Stimulated activated CD8-positive, alpha-beta memory T cell treated with anti-CD3 and anti-CD28 coated beads, Interleukin-7, amount 100 ng/mL, for 48 hours (primary cell): ENCODE data around the gene MOB1A.
A peak's percentile ranks its signal among the peaks of the same experiment; 100 is the strongest.
"Not testable (repeated sequence)": the region's sequence is repeated elsewhere in the genome, so short reads cannot be mapped to it uniquely, and the experiment has no call there.

Experiments used
- DNase-seq, 2 donors: peaks; one replicate each; pipeline ENCODE4 v3.0.0-alpha.2; 2020; ENCODE audit warnings: low read depth in 1 of 2; ENCODE audit errors: extremely low read depth in 1 of 2

The MOB1A gene

DNA sequence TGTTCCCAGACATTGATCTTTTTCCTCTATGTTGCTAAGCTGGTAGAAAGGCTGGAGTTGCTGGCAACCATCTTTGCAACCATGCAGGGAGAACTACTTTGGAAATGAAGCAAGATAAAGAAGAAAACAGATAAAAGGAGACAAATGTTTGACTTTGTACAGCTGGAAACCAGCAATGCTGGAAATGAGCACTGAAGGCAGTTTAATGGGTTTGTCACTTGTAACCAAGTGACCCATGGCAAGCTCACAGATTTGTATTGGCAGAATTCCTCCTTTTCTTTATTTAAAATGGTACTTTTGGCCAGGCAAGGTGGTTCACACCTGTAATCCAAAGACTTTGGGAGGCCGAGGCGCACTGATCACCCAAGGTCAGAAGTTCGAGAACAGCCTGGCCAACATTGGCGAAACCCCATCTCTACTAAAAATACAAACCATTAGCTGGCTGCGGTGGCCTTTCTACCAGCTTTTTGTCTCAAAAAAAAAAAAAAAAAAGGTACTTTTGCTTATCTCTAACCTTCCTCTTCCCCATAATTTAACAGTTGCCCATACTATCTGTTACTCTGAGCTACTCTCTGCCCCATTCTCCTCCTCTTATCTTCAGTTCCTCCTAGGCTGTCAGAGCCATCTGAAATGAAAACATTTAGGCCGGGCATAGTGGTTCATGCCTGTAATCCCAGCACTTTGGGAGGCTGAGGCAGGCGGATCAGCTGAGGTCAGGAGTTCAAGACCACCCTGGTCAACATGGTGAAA lies 28.9 kb downstream of the MOB1A start:
- DNase-seq = no peak

DNA sequence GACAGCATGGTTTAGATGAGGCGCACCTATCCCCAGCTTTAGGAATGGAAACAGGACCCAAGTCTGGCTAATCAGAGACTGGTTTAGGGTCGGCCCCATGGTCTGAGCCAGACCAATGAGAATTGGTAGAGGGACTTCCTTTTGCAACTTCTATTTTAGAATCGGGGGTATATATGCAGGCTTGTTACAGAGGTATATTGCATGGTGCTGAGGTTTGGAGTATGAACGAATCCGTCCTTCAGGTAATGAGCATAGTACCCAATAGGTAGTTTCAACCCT lies 29.5 kb downstream of the MOB1A start:
- no peak for DNase-seq

DNA sequence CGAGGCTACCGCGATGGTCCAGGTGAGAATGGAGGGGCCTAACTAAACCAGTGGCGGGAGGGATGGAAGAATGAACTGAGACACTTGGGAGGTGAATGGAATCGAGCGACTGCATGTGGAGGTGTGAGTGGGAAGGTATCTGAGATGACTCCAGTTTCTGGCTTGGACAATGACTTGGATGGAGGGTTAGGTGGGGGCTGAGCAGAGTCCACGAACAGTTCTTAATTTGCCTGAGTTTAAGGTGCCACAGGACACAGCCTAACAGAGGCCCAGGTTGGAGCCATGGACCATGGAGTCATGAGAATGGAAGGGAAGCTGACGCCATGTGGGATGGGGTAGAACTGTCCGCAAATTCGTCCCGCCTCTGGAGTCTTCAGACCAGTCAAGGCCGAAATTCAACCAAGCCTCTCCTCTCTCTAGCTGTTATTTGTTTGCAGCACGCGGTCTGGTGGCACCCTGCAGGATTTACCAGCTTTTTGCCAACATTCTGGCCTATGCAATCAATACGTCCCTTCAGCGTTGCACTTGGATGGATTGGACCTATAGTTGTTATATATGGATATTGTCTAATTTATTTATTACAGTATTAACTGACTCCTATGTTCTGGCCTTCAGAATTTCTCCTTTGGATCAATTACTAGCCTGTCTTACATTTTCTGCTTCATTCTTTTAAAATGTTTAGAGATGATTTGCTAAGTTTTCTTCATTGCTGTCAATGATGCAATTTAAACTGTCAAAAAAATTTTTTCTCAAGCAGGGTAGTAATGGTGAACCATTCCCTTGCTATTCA lies 30.0 kb downstream of the MOB1A start:
- DNase-seq = no peak

DNA sequence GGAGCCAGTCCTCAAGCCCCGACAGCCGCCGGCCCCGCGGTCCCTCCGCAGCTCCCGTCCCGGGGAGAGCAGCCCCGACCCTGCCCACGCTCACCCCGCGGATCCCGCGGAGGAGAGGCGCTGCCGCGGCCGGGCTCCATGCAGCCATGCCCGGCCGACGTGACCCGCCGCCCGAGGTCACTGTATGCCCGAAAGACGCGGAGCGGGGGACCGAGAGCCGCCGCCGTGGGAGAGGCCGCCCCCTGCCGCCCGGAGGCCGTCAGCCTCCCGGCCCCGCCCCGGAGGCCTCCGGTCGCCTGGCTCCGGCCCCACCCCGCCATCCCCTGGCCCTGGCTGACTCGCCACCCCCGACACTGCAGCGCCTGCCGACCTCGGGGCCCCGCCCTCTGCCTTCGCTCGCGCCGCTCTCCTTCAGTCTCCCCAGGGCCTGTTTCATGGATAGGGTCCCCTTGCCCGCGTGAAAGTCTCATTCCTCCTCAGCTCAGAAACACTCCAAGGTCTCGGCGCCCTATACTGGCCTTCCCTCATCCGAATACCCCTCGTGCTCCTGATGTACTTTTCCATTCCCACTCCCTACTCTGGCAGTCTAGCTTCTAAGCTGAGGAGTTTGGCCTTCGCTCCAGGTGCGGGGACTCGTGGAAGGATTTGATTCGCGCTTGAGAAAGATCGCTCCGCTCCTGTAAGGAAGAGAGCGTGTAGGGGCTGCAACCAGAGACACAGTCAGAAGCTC lies 30.8 kb downstream of the MOB1A start, which contains the start of gene BOLA3:
TSS of gene BOLA3 (minus strand) at position 186 of the 730 bp plus-strand sequence. CDS start at position 148, 38 bp downstream.
- peak; percentile 87 to 92 for DNase-seq

DNA sequence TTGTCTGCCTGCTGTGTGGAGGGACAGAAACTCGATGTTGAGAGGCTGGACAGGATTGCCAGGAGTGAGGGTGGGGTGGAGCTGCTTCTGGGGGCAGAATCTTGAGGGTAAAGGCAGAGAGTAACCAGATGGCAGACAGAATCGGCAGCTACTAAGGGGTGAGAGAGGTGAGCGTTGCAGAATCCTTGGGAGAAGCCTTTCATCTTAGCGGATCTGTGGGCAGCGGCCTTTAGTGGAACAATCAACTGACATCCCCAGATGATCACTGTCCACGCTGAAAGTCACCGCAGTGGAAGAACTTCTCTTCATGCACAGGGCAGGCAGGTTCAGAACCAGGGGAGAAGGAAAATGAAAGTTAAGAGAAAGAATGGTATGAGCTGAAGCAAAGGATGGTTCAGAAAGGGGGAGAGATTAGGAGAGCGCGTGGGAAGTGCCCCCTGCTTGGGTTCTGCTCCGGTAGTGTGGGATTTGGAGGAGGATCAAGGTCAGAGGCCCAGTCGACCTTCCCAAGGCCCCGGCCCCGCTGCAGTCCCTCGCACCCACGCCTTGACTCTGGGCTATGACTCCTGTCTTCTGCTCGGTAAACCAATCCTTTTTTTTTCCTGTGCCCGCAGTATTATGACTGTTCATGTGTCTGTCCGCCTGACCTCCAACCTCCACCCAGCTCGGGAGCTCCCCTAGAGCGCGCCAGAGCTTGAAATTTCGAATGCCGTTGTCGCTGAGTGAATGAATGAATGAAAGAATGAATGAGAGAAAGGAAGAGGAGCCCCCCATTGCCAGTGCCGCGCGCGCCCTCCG lies 31.6 kb downstream of the MOB1A start:
- DNase-seq = peak; percentile 7 to 43

DNA sequence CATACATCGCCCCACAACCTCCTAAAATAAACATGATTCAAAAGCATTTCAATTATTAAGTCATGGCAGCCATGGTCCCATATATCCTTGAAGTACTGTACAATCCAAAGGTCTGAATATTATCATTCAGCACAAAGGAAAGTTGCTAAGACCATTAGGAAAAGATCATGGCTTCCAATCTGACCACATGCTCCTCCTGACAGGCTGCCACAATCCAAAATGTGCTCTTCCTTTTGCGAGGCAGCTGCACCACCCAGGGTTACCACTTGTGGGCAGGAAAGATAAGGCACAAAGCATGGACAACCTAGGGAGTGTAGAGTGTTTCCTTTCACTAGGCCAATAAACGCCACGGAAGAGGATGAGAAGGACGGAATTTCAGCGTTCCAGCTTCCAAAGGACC lies 36.3 kb downstream of the MOB1A start:
- DNase-seq = no peak

DNA sequence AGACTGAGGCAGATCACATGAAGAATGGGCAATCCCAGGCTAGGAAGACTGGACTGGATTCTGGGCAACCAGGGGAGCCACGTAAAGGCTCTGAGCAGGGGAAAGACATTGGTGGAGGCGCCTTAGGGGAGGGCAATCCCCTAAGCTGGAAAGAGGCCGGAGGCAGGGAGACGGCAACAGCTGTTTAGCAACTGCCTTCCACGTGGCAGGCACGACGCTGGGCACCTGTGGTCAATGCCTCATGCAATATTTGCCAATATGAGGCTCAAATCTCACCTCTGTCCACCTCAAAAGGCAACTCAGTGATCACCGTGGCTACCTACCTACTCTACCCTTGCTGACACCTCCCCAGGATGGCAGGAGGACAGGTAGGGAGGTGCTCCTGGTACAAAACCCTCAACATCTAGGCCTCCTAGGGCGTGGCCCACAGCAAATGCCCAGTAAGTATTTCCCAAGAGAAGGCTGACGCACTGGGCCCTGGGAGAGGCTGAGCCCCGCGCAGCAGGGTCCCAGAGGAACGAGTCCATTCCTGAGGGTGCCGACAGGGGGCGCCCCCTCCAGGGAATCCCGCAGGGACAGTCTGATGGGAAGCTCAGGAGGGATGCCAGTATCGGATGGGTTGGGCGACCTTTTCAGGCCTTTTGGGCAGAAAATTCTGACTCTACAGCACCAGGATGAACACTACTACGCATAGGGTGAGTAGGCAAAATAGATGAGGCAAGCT lies 39.9 kb downstream of the MOB1A start:
- no peak for DNase-seq

DNA sequence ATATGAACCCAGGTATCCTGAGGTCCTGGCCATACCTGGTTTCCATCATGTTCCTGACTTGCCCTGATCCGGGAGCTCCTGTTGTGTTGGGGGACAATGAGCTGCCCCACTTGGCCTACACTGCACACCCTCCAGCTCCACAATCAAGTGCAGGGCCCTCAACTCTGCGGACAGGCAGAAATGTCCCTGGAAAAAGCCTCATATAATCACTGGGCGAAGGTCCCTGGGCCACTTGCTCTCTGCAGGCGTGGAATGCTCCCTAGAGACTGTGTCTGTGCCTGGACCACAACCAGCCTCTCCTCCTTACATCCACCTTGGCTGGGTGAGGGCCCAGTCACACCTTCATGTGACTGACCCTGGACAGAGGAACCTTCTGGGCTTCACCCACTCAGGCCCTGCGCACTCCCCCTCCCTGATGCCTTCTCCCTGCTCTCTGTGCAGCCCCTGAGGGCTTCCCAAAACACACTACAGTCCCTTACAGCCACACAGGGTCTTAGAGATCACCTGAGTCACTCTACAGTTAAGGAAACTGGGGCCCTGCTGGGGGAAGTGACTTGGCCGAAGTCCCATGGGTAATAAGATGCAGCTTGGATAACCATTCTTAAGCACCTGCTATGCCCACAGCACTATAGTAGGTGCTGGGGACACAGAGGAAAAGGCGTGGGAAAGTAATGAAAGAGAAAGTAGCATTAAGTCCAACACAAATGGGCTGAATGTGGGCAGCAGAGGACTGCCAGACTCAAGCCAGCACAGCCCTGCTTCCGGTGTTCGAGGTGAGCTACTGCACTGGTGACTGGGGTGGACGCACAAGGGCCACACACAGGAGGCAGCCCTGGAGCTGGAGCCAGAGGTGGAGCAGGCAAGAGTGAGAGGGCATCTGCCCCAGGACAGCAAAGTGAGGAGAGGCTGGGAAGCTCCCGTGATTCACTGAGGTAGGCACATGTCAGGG lies 40.8 kb downstream of the MOB1A start:
- no peak for DNase-seq

DNA sequence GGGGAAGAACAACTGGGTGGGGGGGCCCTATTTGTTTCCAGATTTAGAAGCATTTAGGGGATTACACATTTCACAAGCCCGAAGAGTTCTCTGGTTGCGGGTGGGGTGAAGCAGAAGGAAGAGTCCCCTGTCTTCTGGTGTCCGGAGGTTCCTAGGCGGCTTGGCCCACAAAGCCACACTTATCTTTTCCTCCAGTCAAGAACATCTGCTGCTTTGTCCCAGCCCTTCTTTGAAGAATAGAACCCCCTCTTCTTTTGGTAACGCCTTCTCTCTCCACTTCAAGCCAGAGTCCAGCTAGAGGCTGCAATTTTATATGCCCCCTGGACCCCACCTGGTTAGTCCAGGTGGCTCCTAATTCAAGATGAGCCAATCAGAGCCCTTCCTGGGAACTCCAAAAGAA lies 46.8 kb downstream of the MOB1A start:
- DNase-seq = no peak

DNA sequence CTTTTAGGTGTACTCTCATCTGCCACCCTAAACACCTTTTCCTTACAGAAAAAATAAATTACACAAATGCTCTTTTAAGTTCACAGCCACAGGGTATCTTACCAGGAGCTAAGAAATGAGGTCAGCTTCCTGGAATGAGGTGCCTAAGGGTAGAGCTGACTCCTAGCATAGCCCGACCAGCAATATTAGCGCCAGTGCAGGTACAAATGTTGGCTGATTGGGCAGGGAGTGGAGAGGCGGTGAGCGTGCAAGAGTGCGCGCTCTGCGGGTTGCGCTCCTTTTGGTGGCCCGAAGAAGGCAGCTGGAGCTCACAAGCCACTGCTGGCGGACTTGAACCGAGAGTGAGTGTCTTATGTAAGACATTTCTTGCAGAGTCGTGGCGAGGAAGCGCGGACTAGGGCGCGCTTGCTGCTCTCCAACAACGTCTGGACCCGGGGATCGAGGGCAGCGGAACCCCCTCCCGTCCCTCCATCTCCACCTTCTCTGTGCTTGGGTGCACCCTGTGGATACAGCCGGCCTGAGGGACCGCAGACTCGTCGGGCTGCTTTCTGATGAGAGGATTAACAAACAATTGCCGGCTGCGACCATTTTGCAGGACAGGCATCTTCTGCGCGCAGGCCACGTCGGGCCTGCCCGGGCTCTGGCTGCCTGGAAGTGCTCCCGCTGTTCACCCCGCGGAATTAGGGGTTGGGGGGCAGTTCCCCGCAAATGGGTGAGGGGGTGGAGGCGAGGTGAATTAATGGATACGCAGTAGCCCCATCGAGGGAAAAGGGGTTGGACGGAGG lies 48.3 kb downstream of the MOB1A start:
- no peak for DNase-seq

DNA sequence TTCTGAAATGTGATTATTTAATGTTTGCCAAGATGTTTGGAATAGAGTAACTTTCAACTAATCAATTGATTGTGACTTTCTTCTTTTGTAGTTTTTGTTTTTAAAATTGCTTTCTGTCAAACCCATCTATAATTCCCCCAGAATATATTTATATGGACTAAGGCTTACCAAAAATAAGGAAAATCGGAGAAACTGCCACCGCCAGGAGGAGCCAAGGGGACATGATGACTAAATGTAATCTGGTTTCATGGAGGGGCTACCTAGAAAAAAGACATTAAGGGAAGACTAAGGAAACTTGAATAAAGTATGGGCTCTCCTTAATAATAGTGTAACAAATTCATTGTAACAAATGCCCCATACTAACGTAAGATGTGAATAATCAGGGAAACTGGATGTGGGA lies 50.5 kb downstream of the MOB1A start:
- DNase-seq = no peak

DNA sequence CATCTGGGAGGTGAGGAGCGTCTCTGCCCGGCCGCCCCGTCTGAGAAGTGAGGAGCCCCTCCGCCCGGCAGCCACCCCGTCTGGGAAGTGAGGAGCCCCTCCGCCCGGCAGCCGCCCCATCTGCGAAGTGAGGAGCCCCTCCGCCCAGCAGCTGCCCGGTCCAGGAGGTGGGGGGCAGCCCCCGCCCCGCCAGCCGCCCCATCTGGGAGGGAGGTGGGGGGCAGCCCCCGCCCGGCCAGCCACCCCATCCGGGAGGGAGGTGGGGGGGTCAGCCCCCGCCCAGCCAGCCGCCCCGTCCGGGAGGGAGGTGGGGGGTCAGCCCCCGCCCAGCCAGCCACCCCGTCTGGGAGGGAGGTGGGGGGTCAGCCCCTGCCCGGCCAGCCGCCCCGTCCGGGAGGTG lies 54.7 kb downstream of the MOB1A start:
- not testable (repeated sequence) for DNase-seq

DNA sequence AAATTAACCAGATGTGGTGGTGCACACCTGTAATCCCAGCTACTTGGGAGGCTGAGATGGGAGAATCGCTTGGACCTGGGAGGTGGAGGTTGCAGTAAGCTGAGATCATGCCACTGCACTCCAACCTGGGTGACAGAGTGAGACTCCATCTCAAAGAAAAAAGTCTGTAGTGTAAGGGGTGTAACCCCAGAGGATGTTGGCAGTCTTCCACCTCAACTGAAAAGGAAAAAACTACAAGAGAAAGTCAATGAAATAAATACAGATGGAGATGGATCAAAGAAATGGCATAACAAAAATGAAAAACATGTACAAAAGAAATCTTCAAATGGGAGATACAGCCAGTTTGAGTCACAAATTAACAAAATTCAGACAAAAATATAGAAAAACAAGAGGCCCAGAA lies 56.8 kb downstream of the MOB1A start:
- DNase-seq = not testable (repeated sequence)

DNA sequence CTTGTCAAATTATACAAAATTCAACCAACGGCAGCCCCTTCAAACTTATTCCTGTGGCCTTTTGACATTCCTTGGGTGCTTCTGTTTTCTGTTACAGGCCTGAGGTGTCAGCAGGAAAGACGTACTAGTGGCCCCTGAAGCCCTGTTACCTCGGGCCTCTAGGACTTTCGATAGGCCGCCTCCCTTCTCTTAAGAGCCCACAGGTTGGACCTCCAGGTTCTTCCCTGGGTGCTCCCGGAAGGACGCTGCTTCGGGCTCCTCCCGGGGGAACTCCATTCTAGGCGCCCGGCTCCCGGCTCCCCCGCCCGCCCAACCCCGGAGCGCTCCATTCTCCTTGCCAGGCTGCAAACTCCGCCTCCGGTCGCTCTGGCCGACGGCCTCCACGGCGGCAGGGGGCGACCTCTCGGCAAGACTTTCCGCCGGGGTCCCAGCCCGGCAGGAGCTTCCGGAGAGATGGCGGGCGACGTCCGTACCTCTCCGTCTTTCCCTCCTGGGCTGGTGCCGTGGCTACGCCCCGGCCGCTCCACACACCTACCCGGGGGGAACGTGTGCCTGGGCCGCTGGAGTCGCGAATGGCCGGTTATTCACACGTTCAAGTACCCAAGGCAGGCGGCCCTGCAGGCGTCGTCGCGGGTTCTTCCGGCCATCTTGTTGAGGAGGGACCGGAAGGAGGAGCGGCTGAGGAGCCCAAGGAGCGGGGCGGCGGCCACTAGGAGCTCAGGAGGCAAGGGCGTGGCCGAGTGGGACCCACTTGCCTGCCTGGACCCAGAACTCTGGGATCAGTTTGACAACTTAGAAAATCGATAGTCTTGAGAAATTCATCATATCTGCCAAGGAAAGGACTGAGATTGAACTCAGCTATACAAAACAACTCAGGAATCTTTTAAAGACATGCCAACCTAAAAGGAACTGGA lies 58.5 kb downstream of the MOB1A start:
- DNase-seq = peak; percentile 75 to 79

DNA sequence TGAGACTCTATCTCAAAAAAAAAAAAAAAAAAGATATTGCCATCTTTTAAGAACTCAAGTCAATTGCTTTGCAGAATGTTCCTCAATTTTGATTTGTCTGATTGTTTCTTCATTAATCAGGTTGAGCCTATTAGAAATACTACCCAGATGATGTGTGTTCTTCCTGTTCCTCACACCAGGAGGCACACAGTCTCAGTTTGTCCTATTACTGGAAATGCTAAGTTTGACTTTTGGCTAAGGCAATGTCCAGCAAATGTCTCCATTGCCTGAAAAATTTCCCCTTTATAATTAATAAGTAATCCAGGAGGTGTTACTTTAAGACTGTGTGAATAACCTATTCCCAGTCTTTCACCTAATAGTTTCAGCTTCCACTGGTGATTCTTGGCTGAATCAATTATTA lies 59.3 kb downstream of the MOB1A start:
- DNase-seq = no peak

DNA sequence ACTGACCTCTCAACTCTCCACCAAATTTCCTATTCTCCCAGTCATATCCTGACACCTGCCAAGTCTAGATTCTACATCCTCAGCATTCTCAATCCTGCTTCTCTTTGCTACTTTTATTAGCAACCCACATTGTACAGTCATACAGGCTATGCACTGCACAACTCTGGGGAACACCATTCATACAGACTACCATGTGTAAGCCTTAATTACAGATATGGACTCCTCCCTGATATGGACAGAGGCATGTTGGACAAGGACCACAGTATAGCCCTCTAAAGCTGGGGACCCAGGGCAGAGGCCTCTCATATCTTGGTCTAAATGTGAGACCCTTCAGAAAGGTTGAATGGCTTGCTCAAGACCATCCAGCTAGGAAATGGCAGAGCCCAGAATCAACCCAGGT lies 67.3 kb downstream of the MOB1A start:
- no peak for DNase-seq

DNA sequence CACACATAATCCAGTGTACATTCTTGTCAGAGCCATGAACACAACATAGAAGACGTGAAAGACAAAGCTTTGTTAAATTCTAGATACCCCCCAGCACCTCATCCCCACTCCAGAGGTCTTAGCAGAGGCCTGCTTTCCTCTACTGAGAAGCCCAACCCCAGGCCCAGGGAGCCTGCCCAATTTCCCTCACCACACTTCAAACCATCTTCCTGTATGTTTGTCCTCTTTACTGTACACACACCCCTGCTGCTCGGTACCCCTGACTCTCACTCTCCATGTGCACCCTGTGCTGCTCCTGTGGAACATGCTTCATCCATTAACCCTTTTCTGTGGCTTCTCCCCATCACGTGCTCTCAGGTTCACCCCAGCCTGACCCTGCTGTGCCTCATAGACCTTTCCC lies 68.1 kb downstream of the MOB1A start:
- DNase-seq = no peak
